ENCODE results near the gene SCN5A. TPM values are rescaled to one million over a fixed set of nuclear protein-coding genes. Genes with fewer than 3 reads are reported as not detected.

Gene SCN5A
- polyA plus RNA-seq, 1 of the 3 experiments (the other 2 are of a cell fraction): 0.18 TPM

DNA sequence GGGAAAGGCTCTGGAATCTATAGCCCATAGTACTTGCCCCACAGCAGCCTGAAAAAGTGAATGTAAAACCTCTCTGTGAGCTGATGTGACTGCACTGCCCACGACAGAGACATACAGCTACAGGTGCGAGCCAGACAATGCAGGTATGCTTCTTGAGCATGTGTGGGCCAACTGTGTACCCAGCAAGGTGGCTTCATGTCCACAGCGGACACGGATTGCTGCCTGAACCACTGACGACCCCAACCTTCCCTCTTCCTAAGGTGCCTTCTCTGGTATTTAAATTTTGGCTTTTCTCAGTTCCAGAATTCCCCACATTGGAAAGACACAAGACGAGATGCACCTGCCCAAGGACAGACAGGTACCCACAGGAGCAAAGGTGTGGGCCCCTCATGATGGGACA lies 65.8 kb downstream of the SCN5A start:
- Histone ChIP-seq H3K4me1 (ENCODE audit: control insufficient read depth in 1 of 2, insufficient read depth in 2 of 2, low read depth in 1 of 2, low read length in 1 of 2) (peaks cover 0 to 56% of the 10 kb centered on the region in 2 experiments; a peak in 2 of 4 replicates), H3K4me2 (no peak overlapping the region), H4K20me1 (ENCODE audit: insufficient read depth) (no peaks in the 10 kb centered on the region), H3K9me2 (no peaks in the 10 kb centered on the region), H3K79me2 (ENCODE audit: insufficient read depth) (no peaks in the 10 kb centered on the region), H3K9me3 (no peaks in the 10 kb centered on the region), H3F3A (replicated peaks; ENCODE audit: insufficient read depth) (no peaks in the 10 kb centered on the region), H3K4me3 (ENCODE audit: low read depth in 2 of 2, low read length in 1 of 2) (no peak overlapping the region), H2AFZ (ENCODE audit: low read depth) (no peak overlapping the region), H3K27me3 (ENCODE audit: insufficient read depth) (no peaks in the 10 kb centered on the region), H3K36me3 (replicated peaks in 1 of 2; ENCODE audit: control insufficient read depth in 1 of 2, insufficient read depth in 2 of 2, low read length in 1 of 2) (no peaks in the 10 kb centered on the region), H3K27ac (ENCODE audit: low read depth in 2 of 2, low read length in 1 of 2) (peak overlapping the region in 1 of 2 experiments; percentile 93; a peak in 2 of 4 replicates), H3K9ac (no peak overlapping the region)
- POLR2A ChIA-PET: interaction anchor here (1.1 kb wide), 1 partner anchor 8 kb away, joined by 3 read pairs; no protein-coding TSS in a partner anchor
- CTCF ChIA-PET: interaction anchor here (0.8 to 4.7 kb wide), 4 partner anchors 46 to 89 kb away, joined by 3 to 36 read pairs (median 16); no protein-coding TSS in a partner anchor
- 29% methylated on average over 6 of the region's 6 CpGs for WGBS (ENCODE audit: low lambda C conversion rate)
- no peak for DNase-seq
- TF ChIP-seq GATA2 (CRISPR knock-in tag; IDR thresholded peaks at IDR 0.05) (no peak), FOSL2 (IDR thresholded peaks at IDR 0.05; ENCODE audit: borderline replicate concordance, low read depth) (no peak), TEAD4 (IDR thresholded peaks at IDR 0.05; ENCODE audit: borderline replicate concordance, insufficient read depth) (no peak), JUND (IDR thresholded peaks at IDR 0.05) (no peak), TCF12 (IDR thresholded peaks at IDR 0.05) (no peak), NFIC (IDR thresholded peaks at IDR 0.05; ENCODE audit: borderline replicate concordance) (no peak), RCOR1 (IDR thresholded peaks at IDR 0.05; ENCODE audit: low read length) (no peak), MXI1 (IDR thresholded peaks at IDR 0.05; ENCODE audit: low read depth, low read length) (no peak), MEF2A (IDR thresholded peaks at IDR 0.05; ENCODE audit: borderline replicate concordance, low read depth) (no peak), ELF1 (IDR thresholded peaks at IDR 0.05) (no peak), YY1 (IDR thresholded peaks at IDR 0.05; ENCODE audit: low read depth) (no peak), NRF1 (IDR thresholded peaks at IDR 0.05; ENCODE audit: low read depth, low read length) (no peak)
- TF ChIP-seq, protein P1, sequence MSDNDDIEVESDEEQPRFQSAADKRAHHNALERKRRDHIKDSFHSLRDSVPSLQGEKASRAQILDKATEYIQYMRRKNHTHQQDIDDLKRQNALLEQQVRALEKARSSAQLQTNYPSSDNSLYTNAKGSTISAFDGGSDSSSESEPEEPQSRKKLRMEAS (IDR thresholded peaks at IDR 0.05; ENCODE audit: low read depth): no peak
- TF ChIP-seq, protein P2, sequence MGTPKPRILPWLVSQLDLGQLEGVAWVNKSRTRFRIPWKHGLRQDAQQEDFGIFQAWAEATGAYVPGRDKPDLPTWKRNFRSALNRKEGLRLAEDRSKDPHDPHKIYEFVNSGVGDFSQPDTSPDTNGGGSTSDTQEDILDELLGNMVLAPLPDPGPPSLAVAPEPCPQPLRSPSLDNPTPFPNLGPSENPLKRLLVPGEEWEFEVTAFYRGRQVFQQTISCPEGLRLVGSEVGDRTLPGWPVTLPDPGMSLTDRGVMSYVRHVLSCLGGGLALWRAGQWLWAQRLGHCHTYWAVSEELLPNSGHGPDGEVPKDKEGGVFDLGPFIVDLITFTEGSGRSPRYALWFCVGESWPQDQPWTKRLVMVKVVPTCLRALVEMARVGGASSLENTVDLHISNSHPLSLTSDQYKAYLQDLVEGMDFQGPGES (IDR thresholded peaks at IDR 0.05; ENCODE audit: low read depth, low read length): no peak
- TF ChIP-seq, protein P3, sequence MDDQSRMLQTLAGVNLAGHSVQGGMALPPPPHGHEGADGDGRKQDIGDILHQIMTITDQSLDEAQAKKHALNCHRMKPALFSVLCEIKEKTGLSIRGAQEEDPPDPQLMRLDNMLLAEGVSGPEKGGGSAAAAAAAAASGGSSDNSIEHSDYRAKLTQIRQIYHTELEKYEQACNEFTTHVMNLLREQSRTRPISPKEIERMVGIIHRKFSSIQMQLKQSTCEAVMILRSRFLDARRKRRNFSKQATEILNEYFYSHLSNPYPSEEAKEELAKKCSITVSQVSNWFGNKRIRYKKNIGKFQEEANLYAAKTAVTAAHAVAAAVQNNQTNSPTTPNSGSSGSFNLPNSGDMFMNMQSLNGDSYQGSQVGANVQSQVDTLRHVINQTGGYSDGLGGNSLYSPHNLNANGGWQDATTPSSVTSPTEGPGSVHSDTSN (IDR thresholded peaks at IDR 0.05): no peak

DNA sequence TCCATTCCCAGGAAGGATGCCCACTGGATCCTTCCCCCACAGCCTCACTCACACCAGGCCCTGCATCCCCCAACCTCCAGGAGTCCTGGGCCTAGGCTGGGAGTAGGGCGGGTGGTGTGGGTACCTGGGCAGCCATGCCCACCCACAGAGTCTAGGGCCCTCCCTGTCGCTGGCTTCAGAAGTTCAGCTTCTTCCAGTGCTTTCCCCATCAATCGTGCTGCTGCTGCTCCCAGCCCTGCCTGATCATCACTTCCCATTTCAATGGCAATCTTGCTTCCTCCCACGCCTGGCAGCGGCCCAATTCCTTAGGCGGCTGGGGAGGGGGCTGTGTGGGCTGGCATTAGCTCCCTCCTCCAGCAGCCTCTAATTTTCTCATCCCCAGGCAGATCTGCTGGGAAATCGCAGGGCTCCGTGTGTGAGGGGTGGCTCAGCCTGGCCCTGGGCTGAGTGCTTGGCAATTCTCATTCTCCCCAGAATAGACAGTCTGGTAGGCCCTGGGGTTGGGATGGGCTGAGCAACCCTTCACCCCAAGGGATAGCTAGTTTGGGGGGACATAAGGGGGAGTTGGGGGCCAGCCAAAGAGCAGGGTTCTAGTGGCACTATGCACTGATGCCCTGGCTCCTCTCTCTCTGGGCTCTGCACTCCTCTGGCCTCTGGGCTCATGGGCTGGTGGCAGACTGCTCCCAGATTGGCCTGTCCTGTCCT lies 66.4 kb downstream of the SCN5A start:
- Histone ChIP-seq H3K79me2 (ENCODE audit: insufficient read depth) (no peaks in the 10 kb centered on the region), H2AFZ (ENCODE audit: low read depth) (no peak overlapping the region), H3K27ac (ENCODE audit: low read depth in 2 of 2, low read length in 1 of 2) (peak overlapping the region in 1 of 2 experiments; percentile 93; a peak in 2 of 4 replicates), H3K4me3 (ENCODE audit: low read depth in 2 of 2, low read length in 1 of 2) (no peak overlapping the region), H3F3A (replicated peaks; ENCODE audit: insufficient read depth) (no peaks in the 10 kb centered on the region), H4K20me1 (ENCODE audit: insufficient read depth) (no peaks in the 10 kb centered on the region), H3K4me2 (no peak overlapping the region), H3K4me1 (ENCODE audit: control insufficient read depth in 1 of 2, insufficient read depth in 2 of 2, low read depth in 1 of 2, low read length in 1 of 2) (peaks cover 0 to 60% of the 10 kb centered on the region in 2 experiments; a peak in 2 of 4 replicates), H3K9me2 (no peaks in the 10 kb centered on the region), H3K9ac (no peak overlapping the region), H3K9me3 (no peaks in the 10 kb centered on the region), H3K36me3 (replicated peaks in 1 of 2; ENCODE audit: control insufficient read depth in 1 of 2, insufficient read depth in 2 of 2, low read length in 1 of 2) (no peaks in the 10 kb centered on the region), H3K27me3 (ENCODE audit: insufficient read depth) (no peaks in the 10 kb centered on the region)
- ChIA-PET CTCF (interaction anchor here (1.0 to 4.7 kb wide), 9 partner anchors 13 to 87 kb away, joined by 3 to 36 read pairs (median 3); partner anchors contain the start of gene EXOG), POLR2A (interaction anchor here (1.0 to 1.1 kb wide), 2 partner anchors 8 to 61 kb away, joined by 3 read pairs; no protein-coding TSS in a partner anchor)
- peak; percentile 92 for DNase-seq
- WGBS (ENCODE audit: low lambda C conversion rate): 33% methylated on average over 8 of the region's 8 CpGs
- TF ChIP-seq POLR2AphosphoS5 (IDR thresholded peaks at IDR 0.05; ENCODE audit: low read depth, low read length) (no peak), FOXM1 (IDR thresholded peaks at IDR 0.05; ENCODE audit: low read depth) (no peak), RAD21 (IDR thresholded peaks at IDR 0.05; ENCODE audit: low read length) (peak; percentile 22; the same call in 1 of the 2 replicates), GABPA (IDR thresholded peaks at IDR 0.05; ENCODE audit: low read depth) (no peak), JUND (IDR thresholded peaks at IDR 0.05) (no peak), SIN3A (IDR thresholded peaks at IDR 0.05; ENCODE audit: borderline replicate concordance, low read depth, low read length) (no peak), RCOR1 (IDR thresholded peaks at IDR 0.05; ENCODE audit: low read length) (no peak), MEF2A (IDR thresholded peaks at IDR 0.05; ENCODE audit: borderline replicate concordance, low read depth) (no peak)
- TF ChIP-seq, protein P4, sequence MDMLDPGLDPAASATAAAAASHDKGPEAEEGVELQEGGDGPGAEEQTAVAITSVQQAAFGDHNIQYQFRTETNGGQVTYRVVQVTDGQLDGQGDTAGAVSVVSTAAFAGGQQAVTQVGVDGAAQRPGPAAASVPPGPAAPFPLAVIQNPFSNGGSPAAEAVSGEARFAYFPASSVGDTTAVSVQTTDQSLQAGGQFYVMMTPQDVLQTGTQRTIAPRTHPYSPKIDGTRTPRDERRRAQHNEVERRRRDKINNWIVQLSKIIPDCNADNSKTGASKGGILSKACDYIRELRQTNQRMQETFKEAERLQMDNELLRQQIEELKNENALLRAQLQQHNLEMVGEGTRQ (IDR thresholded peaks at IDR 0.05; ENCODE audit: borderline replicate concordance, low read depth, low read length): no peak
- TF ChIP-seq, protein P5, sequence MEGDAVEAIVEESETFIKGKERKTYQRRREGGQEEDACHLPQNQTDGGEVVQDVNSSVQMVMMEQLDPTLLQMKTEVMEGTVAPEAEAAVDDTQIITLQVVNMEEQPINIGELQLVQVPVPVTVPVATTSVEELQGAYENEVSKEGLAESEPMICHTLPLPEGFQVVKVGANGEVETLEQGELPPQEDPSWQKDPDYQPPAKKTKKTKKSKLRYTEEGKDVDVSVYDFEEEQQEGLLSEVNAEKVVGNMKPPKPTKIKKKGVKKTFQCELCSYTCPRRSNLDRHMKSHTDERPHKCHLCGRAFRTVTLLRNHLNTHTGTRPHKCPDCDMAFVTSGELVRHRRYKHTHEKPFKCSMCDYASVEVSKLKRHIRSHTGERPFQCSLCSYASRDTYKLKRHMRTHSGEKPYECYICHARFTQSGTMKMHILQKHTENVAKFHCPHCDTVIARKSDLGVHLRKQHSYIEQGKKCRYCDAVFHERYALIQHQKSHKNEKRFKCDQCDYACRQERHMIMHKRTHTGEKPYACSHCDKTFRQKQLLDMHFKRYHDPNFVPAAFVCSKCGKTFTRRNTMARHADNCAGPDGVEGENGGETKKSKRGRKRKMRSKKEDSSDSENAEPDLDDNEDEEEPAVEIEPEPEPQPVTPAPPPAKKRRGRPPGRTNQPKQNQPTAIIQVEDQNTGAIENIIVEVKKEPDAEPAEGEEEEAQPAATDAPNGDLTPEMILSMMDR (IDR thresholded peaks at IDR 0.05): no peak
- TF ChIP-seq, protein P3 (IDR thresholded peaks at IDR 0.05): no peak

All from SK-N-SH (cell line).